K562 (cell line): ENCODE measurements around the gene UNC119B. TPM values are rescaled to one million over a fixed set of nuclear protein-coding genes. Genes with fewer than 3 reads are reported as not detected.

ENCODE experiments used
- BCL6 ChIP-seq: fragments of 250-450 bp; sonication (Bioruptor Pico); IDR thresholded peaks from 2 replicates; pipeline ENCODE4 v1.4.0; 2020
- CBX8 ChIP-seq: fragments of 200-600 bp; sonication (generic); IDR thresholded peaks from 2 replicates; pipeline ENCODE4 v1.6.1; 2012; ENCODE audit warnings: borderline replicate concordance, mixed run types, low read depth, mild to moderate bottlenecking, moderate library complexity, mixed read lengths, low read length, control low read depth, inconsistent platforms; ENCODE audit not compliant: poor library complexity, severe bottlenecking; ENCODE audit errors: extremely low read depth
- CTCFL ChIP-seq: IDR thresholded peaks from 2 replicates; pipeline ENCODE4 v1.6.1; 2011; ENCODE audit warnings: borderline replicate concordance, low read depth, mild to moderate bottlenecking, moderate library complexity, low read length; ENCODE audit not compliant: insufficient read depth, poor library complexity, severe bottlenecking
- CXXC5 ChIP-seq: fragments of 250-450 bp; sonication (Bioruptor Pico); IDR thresholded peaks from 2 replicates; pipeline ENCODE4 v1.8.0; 2022; ENCODE audit warnings: inconsistent platforms, mild to moderate bottlenecking, moderate library complexity
- E2F3 ChIP-seq: fragments of 250-450 bp; sonication (Bioruptor Pico); IDR thresholded peaks from 2 replicates; pipeline ENCODE4 v1.4.0; 2020; ENCODE audit warnings: mild to moderate bottlenecking
- KAT7 ChIP-seq: sonication (generic); formaldehyde crosslinking; IDR thresholded peaks from 2 replicates; pipeline ENCODE4 v1.8.0; 2022; ENCODE audit warnings: missing genetic modification reagents, mild to moderate bottlenecking, borderline replicate concordance
- KDM2B ChIP-seq: fragments of 250-450 bp; sonication (Bioruptor Pico); IDR thresholded peaks from 2 replicates; pipeline ENCODE4 v1.8.0; 2021; ENCODE audit warnings: mild to moderate bottlenecking, moderate library complexity
- NRF1 ChIP-seq, 2 experiments: fragments of 450-650 bp; IDR thresholded peaks in 1 of 2; conservative IDR thresholded peaks in 1 of 2; 2 replicates each; pipeline ENCODE4 v1.6.1; 2014; ENCODE audit warnings: mild to moderate bottlenecking in 2 of 2
- ZNF408 ChIP-seq: fragments of 250-450 bp; sonication (Bioruptor Pico); IDR thresholded peaks from 2 replicates; pipeline ENCODE4 v1.4.0; 2020; ENCODE audit warnings: low read depth, mild to moderate bottlenecking, moderate library complexity
- ZSCAN29 ChIP-seq: fragments of 450-650 bp; IDR thresholded peaks from 2 replicates; pipeline ENCODE4 v1.6.1; 2017
- polyA plus RNA-seq, 8 experiments: library from polyadenylated mRNA; depleted of rRNA in 4 of 8; stranded (reverse) in 5 of 8; unstranded in 3 of 8; fragments of >200 nt; fragmentation: Nextera tagmentation in 2 of 8; fragmentation: Illumina TruSeq in 1 of 8; extraction: Ambion mirVana in 2 of 8; extraction: Trizol in 1 of 8; gene quantifications; 2 replicates each; pipeline versions ENCODE4 v1.2.1 to v1.2.3, GENCODE V29; 2011 to 2014; ENCODE audit warnings: inconsistent platforms in 1 of 8, missing spikeins in 1 of 8
- total RNA-seq, 7 experiments: library from RNA; depleted of rRNA in 6 of 7; stranded (reverse); fragments of >200 nt in 6 of 7; fragmentation: Illumina TruSeq in 2 of 7; extraction: Trizol in 2 of 7; gene quantifications; 2 replicates each; pipeline versions ENCODE4 v1.2.1 to v1.2.3, GENCODE V29; 2011 to 2021; ENCODE audit warnings: low replicate concordance in 1 of 7
- TF ChIP-seq, protein P1 (sequence below): sonication (generic); formaldehyde crosslinking; IDR thresholded peaks from 2 replicates; pipeline ENCODE4 v1.8.0; 2023; ENCODE audit warnings: missing genetic modification reagents, mild to moderate bottlenecking, borderline replicate concordance
- TF ChIP-seq, protein P2 (sequence below): fragments of 200-800 bp; sonication (Bioruptor generic); IDR thresholded peaks from 2 replicates; pipeline ENCODE4 v1.6.1; 2017; ENCODE audit warnings: missing genetic modification characterization, missing compliant biosample characterization

The UNC119B gene
- total and polyA plus RNA-seq, 9 of the 15 experiments (the other 6 are each of a cell fraction or from before 2014, with no cell fraction given): 4.0 to 34.5 (median 15.1) TPM

DNA sequence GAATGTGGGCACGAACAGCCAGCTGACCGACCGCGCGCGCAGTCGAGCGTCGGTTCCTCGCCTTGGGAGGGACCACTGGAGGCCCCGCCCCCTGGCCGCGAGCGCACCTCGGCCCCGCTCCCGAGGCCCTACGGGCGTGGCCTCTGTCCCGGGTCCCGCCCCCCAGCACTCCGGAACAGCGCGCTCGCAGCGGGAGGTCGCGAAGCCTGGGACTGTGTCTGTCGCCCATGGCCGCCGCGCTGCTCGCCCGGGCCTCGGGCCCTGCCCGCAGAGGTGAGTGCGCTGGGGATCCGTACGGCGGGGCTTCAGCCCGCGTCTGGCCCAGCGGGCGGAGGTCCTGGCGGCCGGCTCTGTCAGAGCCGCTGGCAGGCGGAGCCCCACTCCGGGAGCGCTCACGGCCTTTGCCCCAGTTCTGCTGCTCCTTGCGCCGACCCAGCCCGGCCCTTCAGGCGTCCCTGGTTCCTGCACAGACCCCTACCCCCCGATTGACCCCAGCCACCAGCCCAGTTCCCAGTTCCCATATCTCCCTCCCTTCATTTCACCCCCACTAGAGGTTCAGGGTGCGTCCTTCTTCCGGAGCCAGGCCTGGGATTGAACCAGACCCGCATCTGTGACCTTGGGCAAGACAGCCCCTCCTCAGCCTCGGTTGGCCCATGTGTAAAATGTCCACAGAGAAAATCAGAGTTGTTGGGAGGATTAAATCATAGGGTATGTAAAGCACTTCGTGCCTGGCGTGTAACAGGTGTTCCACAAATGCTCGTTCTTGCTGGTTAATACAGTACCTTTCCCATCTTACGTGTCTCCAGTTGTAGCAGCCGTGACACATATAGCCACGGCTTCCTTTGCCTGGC, 15.6 kb downstream of the UNC119B start, which contains the start of gene ACADS (continued):
- TF ChIP-seq, protein P1, sequence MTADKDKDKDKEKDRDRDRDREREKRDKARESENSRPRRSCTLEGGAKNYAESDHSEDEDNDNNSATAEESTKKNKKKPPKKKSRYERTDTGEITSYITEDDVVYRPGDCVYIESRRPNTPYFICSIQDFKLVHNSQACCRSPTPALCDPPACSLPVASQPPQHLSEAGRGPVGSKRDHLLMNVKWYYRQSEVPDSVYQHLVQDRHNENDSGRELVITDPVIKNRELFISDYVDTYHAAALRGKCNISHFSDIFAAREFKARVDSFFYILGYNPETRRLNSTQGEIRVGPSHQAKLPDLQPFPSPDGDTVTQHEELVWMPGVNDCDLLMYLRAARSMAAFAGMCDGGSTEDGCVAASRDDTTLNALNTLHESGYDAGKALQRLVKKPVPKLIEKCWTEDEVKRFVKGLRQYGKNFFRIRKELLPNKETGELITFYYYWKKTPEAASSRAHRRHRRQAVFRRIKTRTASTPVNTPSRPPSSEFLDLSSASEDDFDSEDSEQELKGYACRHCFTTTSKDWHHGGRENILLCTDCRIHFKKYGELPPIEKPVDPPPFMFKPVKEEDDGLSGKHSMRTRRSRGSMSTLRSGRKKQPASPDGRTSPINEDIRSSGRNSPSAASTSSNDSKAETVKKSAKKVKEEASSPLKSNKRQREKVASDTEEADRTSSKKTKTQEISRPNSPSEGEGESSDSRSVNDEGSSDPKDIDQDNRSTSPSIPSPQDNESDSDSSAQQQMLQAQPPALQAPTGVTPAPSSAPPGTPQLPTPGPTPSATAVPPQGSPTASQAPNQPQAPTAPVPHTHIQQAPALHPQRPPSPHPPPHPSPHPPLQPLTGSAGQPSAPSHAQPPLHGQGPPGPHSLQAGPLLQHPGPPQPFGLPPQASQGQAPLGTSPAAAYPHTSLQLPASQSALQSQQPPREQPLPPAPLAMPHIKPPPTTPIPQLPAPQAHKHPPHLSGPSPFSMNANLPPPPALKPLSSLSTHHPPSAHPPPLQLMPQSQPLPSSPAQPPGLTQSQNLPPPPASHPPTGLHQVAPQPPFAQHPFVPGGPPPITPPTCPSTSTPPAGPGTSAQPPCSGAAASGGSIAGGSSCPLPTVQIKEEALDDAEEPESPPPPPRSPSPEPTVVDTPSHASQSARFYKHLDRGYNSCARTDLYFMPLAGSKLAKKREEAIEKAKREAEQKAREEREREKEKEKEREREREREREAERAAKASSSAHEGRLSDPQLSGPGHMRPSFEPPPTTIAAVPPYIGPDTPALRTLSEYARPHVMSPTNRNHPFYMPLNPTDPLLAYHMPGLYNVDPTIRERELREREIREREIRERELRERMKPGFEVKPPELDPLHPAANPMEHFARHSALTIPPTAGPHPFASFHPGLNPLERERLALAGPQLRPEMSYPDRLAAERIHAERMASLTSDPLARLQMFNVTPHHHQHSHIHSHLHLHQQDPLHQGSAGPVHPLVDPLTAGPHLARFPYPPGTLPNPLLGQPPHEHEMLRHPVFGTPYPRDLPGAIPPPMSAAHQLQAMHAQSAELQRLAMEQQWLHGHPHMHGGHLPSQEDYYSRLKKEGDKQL: peak; percentile 48; the same call in 1 of the 2 replicates
- TF ChIP-seq ZNF408 (CRISPR knock-in tag) (no peak), CTCFL (no peak), ZSCAN29 (no peak), CBX8 (no peak), E2F3 (0 out of 2 replicates have a peak, but pooled peaks have one; percentile 9), KAT7 (CRISPR knock-in tag) (peak; percentile 92; the same call in 1 of the 2 replicates), BCL6 (CRISPR knock-in tag) (no peak), CXXC5 (peak; percentile 80), NRF1 (conservative IDR thresholded peaks at IDR 0.05 in 1 of 2, IDR thresholded peaks at IDR 0.05 in 1 of 2) (peak; percentile 87 to 89), KDM2B (CRISPR knock-in tag) (peak; percentile 68; the same call in 1 of the 2 replicates)
- TF ChIP-seq, protein P2, sequence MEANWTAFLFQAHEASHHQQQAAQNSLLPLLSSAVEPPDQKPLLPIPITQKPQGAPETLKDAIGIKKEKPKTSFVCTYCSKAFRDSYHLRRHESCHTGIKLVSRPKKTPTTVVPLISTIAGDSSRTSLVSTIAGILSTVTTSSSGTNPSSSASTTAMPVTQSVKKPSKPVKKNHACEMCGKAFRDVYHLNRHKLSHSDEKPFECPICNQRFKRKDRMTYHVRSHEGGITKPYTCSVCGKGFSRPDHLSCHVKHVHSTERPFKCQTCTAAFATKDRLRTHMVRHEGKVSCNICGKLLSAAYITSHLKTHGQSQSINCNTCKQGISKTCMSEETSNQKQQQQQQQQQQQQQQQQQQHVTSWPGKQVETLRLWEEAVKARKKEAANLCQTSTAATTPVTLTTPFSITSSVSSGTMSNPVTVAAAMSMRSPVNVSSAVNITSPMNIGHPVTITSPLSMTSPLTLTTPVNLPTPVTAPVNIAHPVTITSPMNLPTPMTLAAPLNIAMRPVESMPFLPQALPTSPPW (CRISPR knock-in tag): 0 out of 2 replicates have a peak, but pooled peaks have one; percentile 29
